ENCODE measurements around the gene THSD4. TPM values are rescaled to one million over a fixed set of nuclear protein-coding genes. Genes with fewer than 3 reads are reported as not detected.

Gene THSD4
- total RNA-seq, 4 donors from 2014 or later = 10.7 to 59.5 (median 49.0) TPM

DNA sequence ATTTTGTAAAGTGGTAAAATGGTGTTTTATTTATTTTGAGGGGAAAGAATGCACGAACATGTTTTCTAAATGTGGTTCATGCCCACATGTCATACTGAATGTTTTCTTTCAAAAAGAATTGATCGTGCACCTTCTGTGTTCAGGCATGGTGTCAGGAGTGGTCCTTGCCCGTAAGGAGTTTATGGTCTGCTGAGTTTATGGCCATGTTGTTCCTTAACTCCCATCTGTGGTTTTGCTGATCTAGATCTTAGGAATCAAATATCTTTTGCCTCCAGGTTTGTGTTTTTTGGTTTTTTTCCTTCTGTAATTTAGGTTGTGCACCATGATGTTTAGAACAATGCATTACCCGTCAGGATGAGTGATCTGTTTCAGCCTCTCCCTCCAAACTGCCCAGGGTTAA, 390.7 kb downstream of the THSD4 start:
- Histone ChIP-seq H3K4me1 (no peaks in the 10 kb centered on the region), H3K4me3 (no peak overlapping the region), H3K9me3 (no peaks in the 10 kb centered on the region), H3K27ac (no peak overlapping the region), H3K36me3 (no peaks in the 10 kb centered on the region), H3K27me3 (no peaks in the 10 kb centered on the region)
- DNase-seq = no peak
- TF ChIP-seq, protein P1, sequence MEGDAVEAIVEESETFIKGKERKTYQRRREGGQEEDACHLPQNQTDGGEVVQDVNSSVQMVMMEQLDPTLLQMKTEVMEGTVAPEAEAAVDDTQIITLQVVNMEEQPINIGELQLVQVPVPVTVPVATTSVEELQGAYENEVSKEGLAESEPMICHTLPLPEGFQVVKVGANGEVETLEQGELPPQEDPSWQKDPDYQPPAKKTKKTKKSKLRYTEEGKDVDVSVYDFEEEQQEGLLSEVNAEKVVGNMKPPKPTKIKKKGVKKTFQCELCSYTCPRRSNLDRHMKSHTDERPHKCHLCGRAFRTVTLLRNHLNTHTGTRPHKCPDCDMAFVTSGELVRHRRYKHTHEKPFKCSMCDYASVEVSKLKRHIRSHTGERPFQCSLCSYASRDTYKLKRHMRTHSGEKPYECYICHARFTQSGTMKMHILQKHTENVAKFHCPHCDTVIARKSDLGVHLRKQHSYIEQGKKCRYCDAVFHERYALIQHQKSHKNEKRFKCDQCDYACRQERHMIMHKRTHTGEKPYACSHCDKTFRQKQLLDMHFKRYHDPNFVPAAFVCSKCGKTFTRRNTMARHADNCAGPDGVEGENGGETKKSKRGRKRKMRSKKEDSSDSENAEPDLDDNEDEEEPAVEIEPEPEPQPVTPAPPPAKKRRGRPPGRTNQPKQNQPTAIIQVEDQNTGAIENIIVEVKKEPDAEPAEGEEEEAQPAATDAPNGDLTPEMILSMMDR (IDR thresholded peaks at IDR 0.05) = no peak
- TF ChIP-seq POLR2A (IDR thresholded peaks at IDR 0.05) = no peak

DNA sequence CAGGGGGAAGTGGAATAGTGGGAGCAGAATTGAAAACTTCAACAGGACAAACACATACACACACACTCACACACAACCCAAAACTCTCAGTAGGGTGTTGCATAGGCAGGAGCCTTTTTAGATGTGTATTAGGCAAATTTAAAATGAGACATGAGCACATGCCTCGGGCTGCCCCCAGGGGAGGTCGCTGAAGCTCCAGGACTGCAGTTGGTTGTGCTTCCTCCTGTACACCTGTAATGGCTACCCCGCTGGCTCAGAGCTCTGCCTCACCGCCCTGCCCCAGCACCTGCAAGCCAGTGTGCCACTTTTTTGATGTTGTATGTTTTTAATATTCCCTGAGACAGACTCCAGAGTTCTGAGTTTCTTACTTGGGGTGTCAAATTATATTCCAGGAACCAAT, 391.7 kb downstream of the THSD4 start:
- Histone ChIP-seq H3K27me3 (no peaks in the 10 kb centered on the region), H3K27ac (no peak overlapping the region), H3K4me1 (no peaks in the 10 kb centered on the region), H3K36me3 (no peaks in the 10 kb centered on the region), H3K9me3 (no peaks in the 10 kb centered on the region), H3K4me3 (no peak overlapping the region)
- TF ChIP-seq, protein P1 (IDR thresholded peaks at IDR 0.05) = no peak
- no peak for TF ChIP-seq POLR2A (IDR thresholded peaks at IDR 0.05)
- no peak for DNase-seq

DNA sequence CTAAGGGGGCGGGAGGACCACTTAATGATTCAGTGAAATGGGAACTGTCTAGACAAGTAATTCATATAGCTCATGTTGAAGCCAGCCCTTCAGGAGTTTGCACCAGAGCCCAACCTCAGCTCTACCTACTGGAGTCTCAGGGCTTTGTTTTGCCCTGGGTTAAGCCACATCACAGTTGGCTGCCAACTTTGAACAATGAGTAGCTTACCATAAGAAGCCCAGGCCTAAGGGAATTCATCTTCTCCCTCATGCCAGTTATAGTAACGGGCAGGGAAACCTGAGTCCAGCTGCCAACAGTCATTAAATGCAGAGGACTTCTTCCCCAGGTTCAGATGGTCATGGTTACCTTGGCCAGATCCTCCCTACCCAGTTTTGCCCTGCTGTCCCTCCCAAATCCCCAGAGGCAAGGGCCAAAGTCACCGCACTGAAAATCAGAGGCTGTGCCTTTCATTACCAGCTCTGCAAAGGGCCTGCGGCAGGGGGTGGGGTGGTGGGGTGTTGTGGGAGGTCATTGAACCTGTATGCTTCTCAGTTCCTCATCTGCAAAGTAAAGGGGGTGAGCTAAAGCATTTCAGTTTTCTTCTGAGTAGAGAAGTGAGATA, 392.9 kb downstream of the THSD4 start:
- no peak for DNase-seq
- no peak overlapping the region for H3K4me3 ChIP-seq
- H3K36me3 ChIP-seq = no peaks in the 10 kb centered on the region
- no peaks in the 10 kb centered on the region for H3K27me3 ChIP-seq
- no peak overlapping the region for H3K27ac ChIP-seq
- no peaks in the 10 kb centered on the region for H3K4me1 ChIP-seq
- H3K9me3 ChIP-seq = no peaks in the 10 kb centered on the region
- TF ChIP-seq, protein P1 (IDR thresholded peaks at IDR 0.05) = no peak
- TF ChIP-seq POLR2A (IDR thresholded peaks at IDR 0.05) = no peak

- Histone ChIP-seq H3K9me3 (no peaks in the 10 kb centered on the region), H3K27ac (no peak overlapping the region), H3K4me3 (no peak overlapping the region), H3K4me1 (no peaks in the 10 kb centered on the region), H3K36me3 (no peaks in the 10 kb centered on the region), H3K27me3 (no peaks in the 10 kb centered on the region)
- no peak for TF ChIP-seq POLR2A (IDR thresholded peaks at IDR 0.05)
- DNase-seq = no peak
Observed at GRCh38 chr15:71509139-71509538, 393.9 kb downstream of the THSD4 start.

DNA sequence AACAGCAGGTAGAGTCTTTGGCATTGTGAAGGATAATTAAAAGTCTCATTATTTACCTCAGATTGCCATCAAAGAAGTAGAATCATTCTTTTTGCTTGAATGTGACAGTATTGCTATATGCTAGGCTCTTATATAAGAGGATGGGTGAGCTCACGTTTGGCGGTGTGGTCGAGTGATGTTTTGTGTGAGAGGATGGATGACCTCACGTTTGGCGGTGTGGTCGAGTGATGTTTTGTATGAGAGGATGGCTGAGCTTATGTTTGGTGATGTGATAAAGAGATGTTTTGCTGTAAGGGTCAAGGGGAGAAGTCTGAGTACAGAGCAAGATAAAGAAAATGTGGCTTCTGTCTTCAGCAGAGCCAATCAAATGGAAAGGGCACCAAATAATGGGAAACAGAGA, 395.5 kb downstream of the THSD4 start:
- no peak for DNase-seq
- no peak overlapping the region for H3K4me3 ChIP-seq
- H3K9me3 ChIP-seq = no peaks in the 10 kb centered on the region
- H3K36me3 ChIP-seq = no peaks in the 10 kb centered on the region
- no peaks in the 10 kb centered on the region for H3K4me1 ChIP-seq
- H3K27ac ChIP-seq = no peak overlapping the region
- no peak for TF ChIP-seq POLR2A (IDR thresholded peaks at IDR 0.05)
- TF ChIP-seq, protein P1 (IDR thresholded peaks at IDR 0.05) = no peak
- no peaks in the 10 kb centered on the region for H3K27me3 ChIP-seq

GRCh38 chr15:71511796-71512681, 396.8 kb downstream of the THSD4 start:
- no peaks in the 10 kb centered on the region for H3K4me1 ChIP-seq
- no peak overlapping the region for H3K27ac ChIP-seq
- no peaks in the 10 kb centered on the region for H3K9me3 ChIP-seq
- H3K4me3 ChIP-seq = no peak overlapping the region
- H3K27me3 ChIP-seq = no peaks in the 10 kb centered on the region
- TF ChIP-seq POLR2A (IDR thresholded peaks at IDR 0.05) = no peak
- TF ChIP-seq, protein P1 (IDR thresholded peaks at IDR 0.05) = no peak
- DNase-seq = no peak
- H3K36me3 ChIP-seq = no peaks in the 10 kb centered on the region
